ENCODE data around the gene ABCG2.

Gene ABCG2

DNA sequence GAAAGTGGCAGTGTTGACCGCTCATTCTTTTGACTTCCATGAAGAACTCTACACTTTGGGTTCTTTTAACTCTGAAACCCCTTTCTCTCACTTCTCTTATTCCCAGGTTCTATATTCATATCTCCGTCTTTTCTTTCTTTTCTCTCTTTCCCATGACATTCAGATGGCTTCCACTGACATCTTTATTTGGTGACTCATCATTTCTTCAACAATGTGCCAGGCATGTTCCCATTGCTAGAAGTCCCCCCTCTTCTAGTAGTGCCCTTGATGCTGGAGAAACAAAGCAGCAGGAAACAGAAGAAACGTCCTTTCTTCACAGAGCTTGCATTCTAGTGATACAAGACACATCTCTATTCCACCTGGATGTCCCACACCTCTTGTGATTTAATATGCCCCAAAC, 117.7 kb downstream of the ABCG2 start:
- ChIA-PET POLR2A (no interaction called here), CTCF (interaction anchor here (1.0 to 1.4 kb wide), 4 partner anchors 8 to 11 kb away, joined by 3 to 11 read pairs (median 4); no protein-coding TSS in a partner anchor)
- DNase-seq (ENCODE audit: low read depth, low spot score): no peak
- no peak for TF ChIP-seq CTCF (IDR thresholded peaks at IDR 0.05; ENCODE audit: insufficient read depth, low read length, missing control alignments)
- no peak overlapping the region for H3K4me3 ChIP-seq (ENCODE audit: low read depth, low read length)
